Mesenchymal stem cell (in vitro differentiated cells and primary cell): Measurements from ENCODE around the gene TPM1.

Experiments
- DNase-seq: peaks from one replicate; pipeline ENCODE4 v3.0.0-alpha.2; 2013
- H2AFZ ChIP-seq: one replicate; pipeline ENCODE4 v1.6.1; 2013; ENCODE audit warnings: low read depth, mild to moderate bottlenecking, control low read depth, inconsistent platforms, low read length, moderate library complexity
- H2AK5ac ChIP-seq: 2 replicates; pipeline ENCODE4 v1.6.1; 2013; ENCODE audit warnings: low read length, moderate library complexity, mild to moderate bottlenecking, inconsistent platforms; ENCODE audit not compliant: severe bottlenecking
- H2BK120ac ChIP-seq: one replicate; pipeline ENCODE4 v1.6.1; 2013; ENCODE audit warnings: low read depth, mild to moderate bottlenecking, inconsistent platforms, low read length, moderate library complexity
- H2BK12ac ChIP-seq, 2 experiments: one replicate each; pipeline ENCODE4 v1.6.1; 2013; ENCODE audit warnings: inconsistent platforms in 2 of 2, low read length in 2 of 2, mild to moderate bottlenecking in 2 of 2, moderate library complexity in 2 of 2, control low read depth in 1 of 2
- H2BK15ac ChIP-seq: one replicate; pipeline ENCODE4 v1.6.1; 2013; ENCODE audit warnings: mild to moderate bottlenecking, low read depth, inconsistent platforms; ENCODE audit not compliant: poor library complexity, severe bottlenecking
- H2BK5ac ChIP-seq: 2 replicates; pipeline ENCODE4 v1.6.1; 2013; ENCODE audit warnings: low read depth, mild to moderate bottlenecking, low read length, control low read depth, inconsistent platforms; ENCODE audit not compliant: poor library complexity, severe bottlenecking
- H3K14ac ChIP-seq, 2 experiments: one replicate each; pipeline ENCODE4 v1.6.1; 2013; ENCODE audit warnings: inconsistent platforms in 2 of 2, low read length in 2 of 2, control low read depth in 1 of 2, mild to moderate bottlenecking in 1 of 2, moderate library complexity in 1 of 2
- H3K18ac ChIP-seq, 2 experiments: one replicate each; pipeline ENCODE4 v1.6.1; 2013; ENCODE audit warnings: inconsistent platforms in 2 of 2, low read length in 2 of 2, control low read depth in 1 of 2, low read depth in 1 of 2, mild to moderate bottlenecking in 1 of 2
- H3K23ac ChIP-seq, 2 experiments: one replicate each; pipeline ENCODE4 v1.6.1; 2013; ENCODE audit warnings: inconsistent platforms in 2 of 2, low read length in 2 of 2, mild to moderate bottlenecking in 2 of 2, moderate library complexity in 2 of 2, control low read depth in 1 of 2
- H3K27ac ChIP-seq: 2 replicates; pipeline ENCODE4 v1.5.1; 2013; ENCODE audit warnings: mild to moderate bottlenecking, moderate library complexity, low read length, control low read depth, inconsistent platforms; ENCODE audit not compliant: poor library complexity, severe bottlenecking
- H3K27me3 ChIP-seq, 2 experiments: 2 replicates each; pipeline versions ENCODE4 v1.6.1 to v1.7.0; 2013; ENCODE audit warnings: low read length in 2 of 2, mild to moderate bottlenecking in 2 of 2, moderate library complexity in 2 of 2, control low read depth in 1 of 2, inconsistent platforms in 1 of 2; ENCODE audit not compliant: control insufficient read depth in 1 of 2, insufficient read depth in 1 of 2
- H3K36me3 ChIP-seq, 2 experiments: 2 replicates each; pipeline versions ENCODE4 v1.6.1 to v1.7.0; 2013; ENCODE audit warnings: low read length in 2 of 2, control low read depth in 1 of 2, inconsistent platforms in 1 of 2, low read depth in 1 of 2, mild to moderate bottlenecking in 1 of 2; ENCODE audit not compliant: insufficient read depth in 2 of 2, control insufficient read depth in 1 of 2
- H3K4ac ChIP-seq, 2 experiments: one replicate each; pipeline ENCODE4 v1.6.1; 2013; ENCODE audit warnings: inconsistent platforms in 2 of 2, low read length in 2 of 2, mild to moderate bottlenecking in 2 of 2, moderate library complexity in 2 of 2, control low read depth in 1 of 2, low read depth in 1 of 2
- H3K4me1 ChIP-seq: 2 replicates; pipeline ENCODE4 v1.6.1; 2013; ENCODE audit warnings: low read depth, low read length, control low read depth; ENCODE audit not compliant: control insufficient read depth, insufficient read depth
- H3K4me2 ChIP-seq: 2 replicates; pipeline ENCODE4 v1.6.1; 2013; ENCODE audit warnings: low read length, mild to moderate bottlenecking, inconsistent platforms; ENCODE audit not compliant: poor library complexity, severe bottlenecking
- H3K4me3 ChIP-seq, 2 experiments: 2 replicates each; pipeline versions ENCODE4 v1.5.1 to v1.7.0; 2013; ENCODE audit warnings: low read length in 2 of 2, mild to moderate bottlenecking in 2 of 2, control low read depth in 1 of 2, low read depth in 1 of 2; ENCODE audit not compliant: insufficient read depth in 1 of 2
- H3K79me1 ChIP-seq: replicated peaks from 2 replicates; pipeline ENCODE4 v1.6.1; 2013; ENCODE audit warnings: mild to moderate bottlenecking, control low read depth, low read length, inconsistent platforms; ENCODE audit not compliant: poor library complexity, severe bottlenecking
- H3K9ac ChIP-seq: 2 replicates; pipeline ENCODE4 v1.7.0; 2013; ENCODE audit warnings: mild to moderate bottlenecking, low read length, moderate library complexity
- H3K9me3 ChIP-seq: 2 replicates; pipeline ENCODE4 v1.7.0; 2013; ENCODE audit warnings: mild to moderate bottlenecking, low read length; ENCODE audit not compliant: control insufficient read depth
- H4K8ac ChIP-seq: one replicate; pipeline ENCODE4 v1.6.1; 2013; ENCODE audit warnings: inconsistent platforms, mild to moderate bottlenecking, low read length, moderate library complexity
- H4K91ac ChIP-seq: one replicate; pipeline ENCODE4 v1.6.1; 2013; ENCODE audit warnings: mild to moderate bottlenecking, low read length, inconsistent platforms
- WGBS: methylation state at CpG from one replicate; pipeline ENCODE4 v1.1.7; 2013; ENCODE audit warnings: mixed read lengths; 5-methylcytosine and 5-hydroxymethylcytosine counted together

TPM1 gene

DNA sequence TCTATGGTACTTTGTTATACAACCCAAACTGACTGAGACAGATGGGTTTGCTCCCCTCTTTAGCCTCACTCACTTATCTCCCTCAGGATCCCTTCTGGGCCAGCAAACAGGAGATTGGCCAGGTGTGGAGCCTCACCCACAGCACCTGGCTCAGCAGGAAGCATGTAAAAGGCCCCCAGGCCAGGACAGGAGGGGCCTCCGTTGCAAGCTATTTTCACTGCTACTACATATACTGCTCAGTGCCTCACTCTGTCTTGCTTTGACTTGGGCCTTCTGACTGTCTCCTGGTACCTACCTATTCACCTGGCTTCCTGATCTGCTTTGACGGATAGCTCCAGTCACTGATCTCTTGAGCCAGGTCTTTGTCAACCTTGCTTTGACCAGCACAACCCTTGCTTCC lies 20.4 kb upstream of the TPM1 start:
- Histone ChIP-seq H2AK5ac (peak overlapping the region; percentile 31), H3K9ac (no peak overlapping the region), H3K23ac (no peak overlapping the region), H3K27ac (no peak overlapping the region), H3K4ac (no peak overlapping the region), H3K14ac (no peak overlapping the region), H3K4me2 (no peak overlapping the region), H3K9me3 (peaks cover 3% of the 10 kb centered on the region), H3K4me3 (no peak overlapping the region), H3K4me1 (peaks cover 19% of the 10 kb centered on the region), H3K27me3 (no peaks in the 10 kb centered on the region), H2AFZ (no peak overlapping the region), H3K36me3 (no peaks in the 10 kb centered on the region), H4K91ac (no peak overlapping the region), H4K8ac (no peak overlapping the region), H2BK5ac (no peak overlapping the region), H2BK120ac (no peak overlapping the region), H2BK15ac (no peak overlapping the region), H3K18ac (peak overlapping the region in 1 of 2 experiments; percentile 54), H3K79me1 (no peaks in the 10 kb centered on the region), H2BK12ac (peak overlapping the region in 1 of 2 experiments; percentile 88)
- no peak for DNase-seq
- 88% methylated on average over 2 of the region's 2 CpGs for WGBS

GRCh38 chr15:63022663-63023062 lies 19.9 kb upstream of the TPM1 start:
- Histone ChIP-seq H2BK5ac (no peak overlapping the region), H3K14ac (no peak overlapping the region), H3K79me1 (no peaks in the 10 kb centered on the region), H3K4me3 (no peak overlapping the region), H3K4me2 (no peak overlapping the region), H2BK120ac (no peak overlapping the region), H3K9me3 (peaks cover 3% of the 10 kb centered on the region), H2AFZ (no peak overlapping the region), H2AK5ac (no peak overlapping the region), H3K36me3 (no peaks in the 10 kb centered on the region), H3K9ac (no peak overlapping the region), H3K4ac (no peak overlapping the region), H4K8ac (no peak overlapping the region), H4K91ac (no peak overlapping the region), H2BK12ac (no peak overlapping the region), H3K4me1 (peaks cover 20% of the 10 kb centered on the region), H3K18ac (no peak overlapping the region), H2BK15ac (no peak overlapping the region), H3K27ac (peak overlapping the region; percentile 76), H3K27me3 (no peaks in the 10 kb centered on the region), H3K23ac (no peak overlapping the region)
- DNase-seq = no peak

DNA sequence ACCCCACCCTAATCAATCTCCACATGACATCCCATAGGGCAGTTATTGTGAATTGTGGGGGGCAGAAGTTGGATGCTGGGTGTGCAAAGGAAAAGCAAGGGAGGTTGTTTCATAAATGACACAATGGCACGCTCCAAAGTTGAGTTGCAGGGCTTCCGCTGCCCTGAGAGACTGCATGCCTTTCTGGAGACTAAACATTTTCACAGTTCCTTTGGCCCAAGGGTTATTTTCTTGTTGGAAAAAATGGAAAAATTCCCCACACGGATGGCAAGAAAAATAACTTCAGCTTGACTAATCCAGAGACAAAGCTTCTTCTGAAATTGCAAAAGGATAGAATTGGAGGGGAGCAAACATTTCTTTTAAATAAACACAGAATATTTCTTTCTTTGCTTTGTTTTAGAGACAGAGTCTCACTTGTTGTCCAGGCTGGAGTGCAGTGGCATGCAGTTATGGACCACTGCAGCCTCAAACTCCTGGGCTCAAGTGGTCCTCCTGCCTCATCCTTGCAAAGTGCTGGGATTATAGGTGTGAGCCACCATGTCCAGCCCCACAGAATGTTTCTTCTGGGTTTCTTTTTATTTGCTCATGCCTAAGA lies 19.1 kb upstream of the TPM1 start:
- H4K8ac ChIP-seq = no peak overlapping the region
- H2BK12ac ChIP-seq = peak overlapping the region in 1 of 2 experiments; percentile 56
- H3K27me3 ChIP-seq = no peaks in the 10 kb centered on the region
- H3K4ac ChIP-seq = no peak overlapping the region
- H3K4me2 ChIP-seq = no peak overlapping the region
- WGBS = 74% methylated on average over 2 of the region's 3 CpGs
- H3K23ac ChIP-seq = no peak overlapping the region
- peak overlapping the region in 1 of 2 experiments; percentile 37 for H3K18ac ChIP-seq
- H3K36me3 ChIP-seq = no peaks in the 10 kb centered on the region
- H3K4me3 ChIP-seq = no peak overlapping the region
- H3K27ac ChIP-seq = peak overlapping the region; percentile 76
- H2BK5ac ChIP-seq = peak overlapping the region; percentile 76
- no peak overlapping the region for H2AFZ ChIP-seq
- H3K9me3 ChIP-seq = no peaks in the 10 kb centered on the region
- peaks cover 21% of the 10 kb centered on the region for H3K4me1 ChIP-seq
- peak overlapping the region; percentile 64 for H2AK5ac ChIP-seq
- no peak overlapping the region for H3K14ac ChIP-seq
- peak overlapping the region; percentile 46 for H4K91ac ChIP-seq
- no peaks in the 10 kb centered on the region for H3K79me1 ChIP-seq
- DNase-seq = peak; percentile 80
- no peak overlapping the region for H2BK15ac ChIP-seq
- H3K9ac ChIP-seq = peak overlapping the region; percentile 28
- H2BK120ac ChIP-seq = no peak overlapping the region

DNA sequence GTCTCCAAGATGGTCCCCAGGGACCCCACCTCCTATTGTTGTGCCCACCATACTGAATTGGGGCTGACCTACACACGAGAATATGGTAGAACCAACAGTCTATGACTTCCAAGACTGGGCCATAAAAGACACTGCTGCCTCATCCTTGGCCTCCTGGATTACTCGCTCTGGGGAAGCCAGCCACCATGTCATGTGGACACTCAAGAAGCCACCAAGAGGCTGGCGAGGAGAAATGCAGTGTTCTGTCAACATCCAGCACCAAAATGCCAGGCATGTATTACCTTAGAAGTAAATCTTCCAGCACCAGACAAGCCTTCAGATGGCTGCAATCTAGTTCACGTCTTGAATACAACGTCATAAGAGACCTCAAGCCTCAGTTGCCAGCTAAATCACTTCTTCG lies 17.1 kb upstream of the TPM1 start:
- Histone ChIP-seq H2AFZ (no peak overlapping the region), H3K18ac (no peak overlapping the region), H4K91ac (no peak overlapping the region), H3K4me3 (no peak overlapping the region), H3K36me3 (no peaks in the 10 kb centered on the region), H3K9ac (no peak overlapping the region), H4K8ac (no peak overlapping the region), H3K14ac (no peak overlapping the region), H3K4me2 (no peak overlapping the region), H3K79me1 (no peaks in the 10 kb centered on the region), H3K9me3 (no peaks in the 10 kb centered on the region), H3K4ac (no peak overlapping the region), H2BK12ac (no peak overlapping the region), H3K27ac (no peak overlapping the region), H3K23ac (no peak overlapping the region), H3K4me1 (peaks cover 12% of the 10 kb centered on the region), H2BK15ac (no peak overlapping the region), H3K27me3 (no peaks in the 10 kb centered on the region), H2BK5ac (no peak overlapping the region), H2AK5ac (no peak overlapping the region), H2BK120ac (no peak overlapping the region)
- DNase-seq = no peak
- WGBS = 81% methylated on average over 3 of the region's 6 CpGs
